Stimulated activated effector memory CD8-positive, alpha-beta T cell treated with anti-CD3 and anti-CD28 coated beads, Interleukin-12 subunit alpha, Interleukin-12 subunit beta, amount 100 ng/mL, for 72 hours (primary cell): ENCODE data around the gene LLGL2.
"Not testable (repeated sequence)": the region's sequence is repeated elsewhere in the genome, so short reads cannot be mapped to it uniquely, and the experiment has no call there.

ENCODE experiments used
- ATAC-seq: fragments of 150-1000 bp; cut with Tn5 transposase; 2 replicates; pipeline ENCODE4 v1.10.0; 2021
- DNase-seq, 2 donors: peaks; one replicate each; pipeline ENCODE4 v3.0.0; 2021 to 2022; ENCODE audit warnings: low spot score in 2 of 2
- H3K27ac Mint-ChIP-seq: one replicate; pipeline ENCODE4 v1.8.0; 2022; ENCODE audit warnings: mild to moderate bottlenecking, mixed read lengths
- H3K36me3 Mint-ChIP-seq: one replicate; pipeline ENCODE4 v1.8.0; 2022; ENCODE audit warnings: mild to moderate bottlenecking, mixed read lengths
- H3K4me1 Mint-ChIP-seq: one replicate; pipeline ENCODE4 v1.8.0; 2022; ENCODE audit warnings: mixed read lengths
- H3K4me3 Mint-ChIP-seq: one replicate; pipeline ENCODE4 v1.8.0; 2022; ENCODE audit warnings: mild to moderate bottlenecking, mixed read lengths
- H3K9me3 Mint-ChIP-seq: one replicate; pipeline ENCODE4 v1.8.0; 2022; ENCODE audit warnings: mixed read lengths

Gene LLGL2, protein sequence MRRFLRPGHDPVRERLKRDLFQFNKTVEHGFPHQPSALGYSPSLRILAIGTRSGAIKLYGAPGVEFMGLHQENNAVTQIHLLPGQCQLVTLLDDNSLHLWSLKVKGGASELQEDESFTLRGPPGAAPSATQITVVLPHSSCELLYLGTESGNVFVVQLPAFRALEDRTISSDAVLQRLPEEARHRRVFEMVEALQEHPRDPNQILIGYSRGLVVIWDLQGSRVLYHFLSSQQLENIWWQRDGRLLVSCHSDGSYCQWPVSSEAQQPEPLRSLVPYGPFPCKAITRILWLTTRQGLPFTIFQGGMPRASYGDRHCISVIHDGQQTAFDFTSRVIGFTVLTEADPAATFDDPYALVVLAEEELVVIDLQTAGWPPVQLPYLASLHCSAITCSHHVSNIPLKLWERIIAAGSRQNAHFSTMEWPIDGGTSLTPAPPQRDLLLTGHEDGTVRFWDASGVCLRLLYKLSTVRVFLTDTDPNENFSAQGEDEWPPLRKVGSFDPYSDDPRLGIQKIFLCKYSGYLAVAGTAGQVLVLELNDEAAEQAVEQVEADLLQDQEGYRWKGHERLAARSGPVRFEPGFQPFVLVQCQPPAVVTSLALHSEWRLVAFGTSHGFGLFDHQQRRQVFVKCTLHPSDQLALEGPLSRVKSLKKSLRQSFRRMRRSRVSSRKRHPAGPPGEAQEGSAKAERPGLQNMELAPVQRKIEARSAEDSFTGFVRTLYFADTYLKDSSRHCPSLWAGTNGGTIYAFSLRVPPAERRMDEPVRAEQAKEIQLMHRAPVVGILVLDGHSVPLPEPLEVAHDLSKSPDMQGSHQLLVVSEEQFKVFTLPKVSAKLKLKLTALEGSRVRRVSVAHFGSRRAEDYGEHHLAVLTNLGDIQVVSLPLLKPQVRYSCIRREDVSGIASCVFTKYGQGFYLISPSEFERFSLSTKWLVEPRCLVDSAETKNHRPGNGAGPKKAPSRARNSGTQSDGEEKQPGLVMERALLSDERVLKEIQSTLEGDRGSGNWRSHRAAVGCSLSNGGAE

DNA sequence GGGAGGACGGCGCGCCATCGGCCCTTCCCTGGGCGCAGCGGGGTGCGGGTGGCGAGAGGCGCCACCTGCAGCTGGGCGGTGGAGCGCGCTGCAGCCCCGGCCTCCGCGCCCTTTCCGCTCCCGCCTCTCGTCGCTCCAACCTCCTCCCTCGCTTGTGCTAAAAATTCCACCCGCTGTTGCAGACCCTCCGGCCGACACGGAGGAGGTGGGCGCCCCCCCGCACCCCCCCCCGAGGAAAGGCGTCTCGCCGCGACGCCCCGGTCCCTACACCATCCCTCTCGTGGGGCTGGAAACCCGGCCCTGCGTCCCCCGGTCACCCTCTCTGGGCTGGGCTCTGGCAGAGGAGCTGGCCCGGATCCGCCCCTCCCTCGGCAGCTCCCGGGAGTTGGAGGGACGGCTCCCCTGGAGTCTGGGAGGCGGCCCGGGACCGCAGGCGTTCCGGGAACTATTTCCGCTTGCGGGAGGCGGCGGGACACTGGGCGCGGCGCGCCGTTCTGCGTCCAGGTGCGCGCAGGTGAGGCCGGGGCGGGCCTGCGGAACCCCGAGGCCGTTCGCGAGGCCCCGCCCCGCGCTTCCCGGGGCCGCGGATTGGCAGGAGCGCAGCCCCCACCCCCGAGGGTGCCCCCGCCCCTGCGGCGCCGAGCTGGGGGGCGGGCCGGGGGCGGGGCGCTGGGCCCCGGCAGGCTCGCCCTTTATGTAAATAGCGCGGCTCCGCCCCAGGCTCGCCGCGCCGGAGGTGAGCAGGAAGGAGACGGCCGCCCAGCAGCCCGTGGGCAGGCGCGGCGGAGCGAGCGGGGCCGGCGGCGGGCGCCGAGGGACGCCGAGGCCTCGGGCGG lies at the start of gene LLGL2:
TSS of gene LLGL2 (plus strand) at position 728 of the 836 bp plus-strand sequence. CDS start 17,730 bp downstream, outside the sequence.
- Mint-ChIP-seq H3K36me3 (peaks cover 43% of the 10 kb centered on the region), H3K9me3 (no peaks in the 10 kb centered on the region), H3K27ac (no peak within 1 kb of the TSS), H3K4me1 (peaks cover 9% of the 10 kb centered on the region), H3K4me3 (peak within 1 kb of the TSS; percentile 78)
- ATAC-seq (peak; percentile 94), DNase-seq (peak; percentile 78 to 89)

DNA sequence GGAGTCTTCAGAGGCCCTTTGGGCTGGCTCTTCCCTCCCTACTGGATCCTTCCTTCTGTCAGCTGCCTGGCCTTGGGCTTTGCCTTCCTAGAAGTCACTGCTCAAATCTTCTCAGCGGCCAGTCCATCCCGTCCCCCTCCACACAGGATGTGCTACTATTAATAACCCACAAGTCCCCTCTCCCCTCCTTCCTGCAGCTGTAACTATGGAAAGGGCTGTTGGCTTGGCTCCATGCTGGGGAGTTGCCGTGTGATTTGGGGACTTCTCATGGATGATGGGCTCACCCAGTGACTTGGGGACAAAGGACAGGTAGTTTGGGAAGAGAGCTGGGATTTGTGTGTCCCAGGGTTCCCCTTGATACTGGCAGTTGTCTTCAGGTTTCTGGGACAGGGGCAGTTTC lies 49.6 kb upstream of the LLGL2 start:
- H3K36me3 Mint-ChIP-seq, result peaks cover 13% of the 10 kb centered on the region

DNA sequence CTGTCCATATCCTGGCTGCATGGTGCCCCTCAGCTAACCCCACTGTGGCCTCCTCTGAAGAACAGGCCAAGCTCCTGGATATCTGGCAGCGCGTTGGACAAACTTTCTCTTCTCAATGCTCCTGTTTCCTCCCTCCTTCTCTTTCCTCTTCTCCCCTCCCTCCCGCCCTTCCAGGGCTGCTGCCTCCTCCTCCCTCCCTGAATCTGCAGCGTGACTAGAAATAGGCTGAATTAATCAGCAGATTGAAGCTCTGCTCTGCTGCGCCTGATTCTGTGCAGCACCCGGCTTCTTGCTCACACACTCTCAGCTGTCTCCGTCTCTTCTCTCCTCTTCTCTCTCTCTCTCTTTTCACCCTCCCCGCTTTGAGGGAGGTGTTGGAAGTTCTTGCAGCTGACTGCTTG lies 49.2 kb upstream of the LLGL2 start:
- no peak overlapping the region for H3K4me3 Mint-ChIP-seq
- H3K9me3 Mint-ChIP-seq, result no peaks in the 10 kb centered on the region
- H3K27ac Mint-ChIP-seq, result peak overlapping the region; percentile 89
- H3K36me3 Mint-ChIP-seq, result peaks cover 13% of the 10 kb centered on the region
- ATAC-seq (no peak), DNase-seq (no peak)
- H3K4me1 Mint-ChIP-seq, result peaks cover 15% of the 10 kb centered on the region

More for the DNA sequence above, 49.6 kb upstream of the LLGL2 start:
- DNase-seq (no peak), ATAC-seq (no peak)
- peak overlapping the region; percentile 89 for H3K27ac Mint-ChIP-seq
- peaks cover 11% of the 10 kb centered on the region for H3K4me1 Mint-ChIP-seq
- no peak overlapping the region for H3K4me3 Mint-ChIP-seq
- no peaks in the 10 kb centered on the region for H3K9me3 Mint-ChIP-seq

DNA sequence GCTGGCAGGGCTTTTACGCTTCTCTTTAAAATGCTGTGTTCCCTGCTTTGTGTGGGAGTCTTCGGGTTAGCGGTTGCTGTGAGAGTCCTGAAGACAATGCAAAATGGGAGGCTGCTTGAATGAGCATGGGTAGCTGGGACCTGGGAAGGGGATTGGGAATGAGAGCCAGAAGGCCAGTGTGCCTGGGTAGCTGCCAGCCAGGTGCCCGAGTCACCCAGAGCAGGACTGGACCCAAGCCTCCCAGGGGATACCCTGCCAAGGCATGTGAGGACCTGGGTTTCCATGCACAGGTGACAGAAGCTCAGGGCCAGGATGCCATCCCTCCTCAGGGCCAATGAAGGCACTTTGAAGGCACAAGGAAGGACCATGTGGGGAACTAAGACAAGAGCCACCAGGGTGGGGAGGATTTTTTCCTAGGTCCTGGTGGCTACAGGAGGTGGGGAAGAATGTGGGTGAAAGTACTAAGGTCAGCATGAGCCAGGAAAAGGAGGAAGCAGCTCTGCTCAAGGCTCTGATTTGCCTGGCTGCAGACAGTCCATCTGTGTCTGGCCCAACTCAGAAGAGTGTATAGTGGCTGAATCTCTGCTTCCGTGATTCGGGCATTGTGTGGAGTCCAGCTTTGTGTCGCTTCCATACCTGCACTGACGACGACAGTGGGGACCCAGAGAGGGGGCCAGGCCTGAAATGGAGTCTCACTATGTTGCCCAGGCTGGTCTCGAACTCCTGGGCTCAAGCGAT lies 48.6 kb upstream of the LLGL2 start:
- peaks cover 16% of the 10 kb centered on the region for H3K4me1 Mint-ChIP-seq
- ATAC-seq, result no peak
- H3K36me3 Mint-ChIP-seq, result peaks cover 13% of the 10 kb centered on the region
- DNase-seq, result no peak
- H3K27ac Mint-ChIP-seq, result peak overlapping the region; percentile 89
- no peak overlapping the region for H3K4me3 Mint-ChIP-seq
- no peaks in the 10 kb centered on the region for H3K9me3 Mint-ChIP-seq

DNA sequence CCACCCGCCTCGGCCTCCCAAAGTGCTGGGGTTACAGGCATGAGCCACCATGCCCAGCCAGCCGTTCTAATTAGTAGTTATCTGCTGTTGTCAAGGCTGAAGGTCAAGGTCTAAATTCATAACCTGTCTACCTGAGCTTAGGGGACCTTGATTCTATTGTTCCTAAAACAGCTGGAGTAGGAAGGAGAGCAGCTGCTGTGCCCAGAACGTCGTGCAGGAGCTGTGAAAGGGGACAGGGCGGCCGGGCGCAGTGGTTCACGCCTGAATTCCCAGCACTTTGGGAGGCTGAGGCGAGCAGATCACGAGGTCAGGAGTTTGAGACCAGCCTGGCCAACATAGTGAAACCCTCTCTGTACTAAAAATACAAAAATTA lies 48.0 kb upstream of the LLGL2 start:
- Mint-ChIP-seq H3K4me1 (peaks cover 16% of the 10 kb centered on the region), H3K36me3 (peaks cover 13% of the 10 kb centered on the region)
- DNase-seq, H3K27ac Mint-ChIP-seq, H3K4me3 Mint-ChIP-seq, H3K9me3 Mint-ChIP-seq, ATAC-seq: not testable (repeated sequence)

DNA sequence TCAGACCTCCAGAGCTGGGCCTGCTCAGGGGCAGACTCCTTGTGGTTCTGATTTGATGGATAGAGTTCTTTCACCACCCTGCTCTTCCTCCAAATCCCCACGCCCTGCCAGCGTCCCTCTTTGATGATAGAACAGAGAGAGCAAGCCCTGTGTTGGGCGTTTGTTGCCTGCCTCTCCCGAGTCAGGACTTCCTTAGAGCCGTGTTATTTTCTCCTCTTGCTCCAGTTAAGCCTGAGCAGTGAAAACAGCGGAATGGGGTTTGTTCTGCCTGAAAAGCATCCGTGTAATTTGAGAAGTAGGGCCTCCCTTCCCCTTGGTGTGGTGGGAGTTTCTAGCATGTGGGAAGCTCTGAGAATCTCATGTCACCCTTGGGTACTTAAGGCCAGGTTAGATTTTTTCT lies 47.0 kb upstream of the LLGL2 start:
- Mint-ChIP-seq H3K9me3 (no peaks in the 10 kb centered on the region), H3K27ac (no peak overlapping the region), H3K4me3 (no peak overlapping the region), H3K4me1 (peaks cover 16% of the 10 kb centered on the region), H3K36me3 (peaks cover 8% of the 10 kb centered on the region)
- DNase-seq (no peak), ATAC-seq (no peak)

DNA sequence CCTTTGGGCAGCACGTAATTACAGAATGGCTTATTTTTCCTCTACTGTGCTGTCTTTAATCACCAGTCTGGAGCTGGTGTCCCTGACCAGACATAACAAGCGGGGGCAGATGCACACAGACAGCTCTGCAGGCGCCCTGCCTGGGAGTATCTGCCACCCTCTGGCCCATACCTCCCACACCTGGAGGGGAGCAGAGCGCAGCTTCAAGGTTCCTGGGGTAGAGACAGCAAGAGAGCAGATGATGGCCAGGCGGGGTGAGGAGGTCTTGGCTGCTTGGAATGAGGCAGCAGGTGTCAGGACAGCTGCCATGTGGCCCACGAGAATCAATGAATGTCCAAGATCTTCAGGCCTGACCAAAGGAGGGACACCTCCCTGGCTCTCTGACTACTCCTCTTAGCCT lies 45.2 kb upstream of the LLGL2 start:
- Mint-ChIP-seq H3K36me3 (peaks cover 5% of the 10 kb centered on the region), H3K9me3 (no peaks in the 10 kb centered on the region), H3K4me3 (no peak overlapping the region), H3K4me1 (peaks cover 16% of the 10 kb centered on the region), H3K27ac (peak overlapping the region; percentile 85)
- DNase-seq (no peak), ATAC-seq (no peak)

DNA sequence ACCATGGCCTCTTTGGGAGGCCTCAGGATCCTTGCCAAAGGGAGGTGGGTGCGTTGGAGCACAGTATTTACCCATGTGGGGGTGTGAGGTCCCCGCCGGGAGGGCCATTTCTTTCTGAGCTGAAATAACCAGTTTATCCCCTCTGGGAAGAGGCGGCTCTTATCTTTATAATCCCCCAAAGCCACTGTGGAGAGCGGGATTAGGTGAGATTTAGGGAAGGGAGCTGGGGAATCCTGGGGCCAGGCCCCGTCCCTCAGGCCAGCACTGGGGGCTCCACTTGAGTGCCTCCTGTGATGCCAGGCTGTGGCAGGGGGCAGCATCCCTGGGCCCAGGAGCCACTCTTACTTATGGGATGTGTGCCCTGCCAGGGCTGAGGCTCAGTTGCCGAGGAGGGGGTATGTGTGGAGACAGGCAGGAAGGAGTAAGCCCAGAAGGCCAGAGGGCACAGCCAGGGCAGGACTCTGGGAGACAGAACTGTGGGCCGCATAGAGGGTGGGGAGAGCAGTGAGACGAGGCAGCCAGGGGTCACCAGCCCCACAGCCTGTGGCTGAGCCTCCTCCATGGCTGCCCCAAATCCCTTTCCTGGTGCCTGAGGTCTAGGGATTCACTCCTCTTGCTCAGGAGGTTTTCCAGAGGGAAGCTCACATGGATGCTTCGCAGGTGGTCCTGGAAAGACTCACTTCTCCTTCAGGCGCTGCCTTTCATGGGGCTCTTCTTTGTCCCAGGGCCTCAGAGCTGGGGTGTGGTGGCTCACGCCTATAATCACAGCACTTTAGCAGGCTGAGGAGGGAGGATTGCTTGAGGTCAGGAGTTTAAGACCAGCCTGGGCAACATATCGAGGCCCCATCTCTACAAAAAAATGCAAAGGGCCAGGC lies 44.1 kb upstream of the LLGL2 start:
- ATAC-seq (no peak), DNase-seq (peak in 1 of 2 donors; percentile 45)
- no peaks in the 10 kb centered on the region for H3K9me3 Mint-ChIP-seq
- H3K36me3 Mint-ChIP-seq, result peaks cover under 1% of the 10 kb centered on the region
- H3K4me1 Mint-ChIP-seq, result peaks cover 20% of the 10 kb centered on the region
- H3K4me3 Mint-ChIP-seq, result no peak overlapping the region
- H3K27ac Mint-ChIP-seq, result peak overlapping the region; percentile 85

DNA sequence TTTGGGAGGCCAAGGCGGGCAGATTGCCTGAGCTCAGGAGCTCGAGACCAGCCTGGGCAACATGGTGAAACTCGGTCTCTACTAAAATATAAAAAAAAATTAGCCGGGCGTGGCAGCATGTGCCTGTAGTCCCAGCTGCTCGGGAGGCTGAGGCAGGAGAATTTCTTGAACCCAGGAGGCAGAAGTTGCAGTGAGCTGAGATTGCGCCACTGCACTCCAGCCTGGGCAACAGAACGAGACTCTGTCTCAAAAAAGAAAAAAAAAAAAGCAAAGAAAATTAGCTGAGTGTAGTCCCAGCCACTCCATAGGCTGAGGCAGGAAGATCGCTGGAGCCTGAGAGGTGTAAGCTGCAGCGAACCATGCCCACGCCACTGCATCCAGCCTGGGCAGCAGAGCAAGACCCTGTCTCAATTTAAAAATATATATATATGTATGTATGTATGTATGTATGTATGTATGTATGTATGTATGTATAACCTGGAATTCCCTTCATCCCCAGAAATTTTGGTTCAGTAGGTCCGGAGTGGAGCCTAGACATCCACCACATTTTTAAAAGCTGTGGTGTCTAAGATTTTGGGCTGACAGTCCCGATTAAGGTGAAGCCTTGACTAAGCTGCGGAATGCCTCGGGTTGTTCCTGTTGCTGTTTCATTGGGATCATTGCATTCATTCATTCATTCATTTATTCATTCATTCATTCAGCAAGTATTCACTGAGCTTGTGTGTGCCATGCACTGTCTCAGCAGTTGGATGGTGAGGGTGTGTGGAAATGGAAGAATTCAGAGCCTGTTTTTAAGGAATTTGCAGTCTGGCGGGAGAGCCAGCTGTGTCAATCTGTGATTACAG lies 43.2 kb upstream of the LLGL2 start:
- Mint-ChIP-seq H3K27ac (peak overlapping the region; percentile 69), H3K9me3 (no peaks in the 10 kb centered on the region)
- no peak for ATAC-seq

DNA sequence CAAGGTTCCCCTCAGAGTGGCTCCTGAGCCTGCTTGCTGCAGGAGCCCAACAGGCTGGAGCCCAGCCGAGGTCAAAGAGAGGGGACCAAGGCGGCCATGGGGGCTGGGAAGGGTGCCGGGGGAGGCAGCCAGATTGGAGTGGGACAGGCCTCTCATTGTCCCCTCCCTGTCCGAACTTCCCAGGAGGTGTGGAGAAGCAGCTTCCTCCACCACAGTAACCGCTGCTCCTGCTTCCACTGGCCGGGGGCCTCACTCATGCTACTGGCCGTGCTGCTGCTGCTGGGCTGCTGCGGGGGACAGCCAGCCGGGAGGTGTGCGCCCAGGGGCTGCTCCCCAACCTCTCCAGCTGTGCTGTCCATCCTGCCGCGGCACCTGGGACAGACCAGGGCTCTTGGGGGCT lies 39.8 kb upstream of the LLGL2 start:
- DNase-seq (no peak), ATAC-seq (no peak)
- peak overlapping the region; percentile 99 for H3K27ac Mint-ChIP-seq
- peaks cover 39% of the 10 kb centered on the region for H3K4me1 Mint-ChIP-seq
- no peaks in the 10 kb centered on the region for H3K9me3 Mint-ChIP-seq
- H3K4me3 Mint-ChIP-seq, result no peak overlapping the region
- no peaks in the 10 kb centered on the region for H3K36me3 Mint-ChIP-seq

More for the DNA sequence above, 43.2 kb upstream of the LLGL2 start:
- Mint-ChIP-seq H3K4me1 (peaks cover 26% of the 10 kb centered on the region), H3K4me3 (no peak overlapping the region), H3K36me3 (no peaks in the 10 kb centered on the region)
- no peak for DNase-seq

DNA sequence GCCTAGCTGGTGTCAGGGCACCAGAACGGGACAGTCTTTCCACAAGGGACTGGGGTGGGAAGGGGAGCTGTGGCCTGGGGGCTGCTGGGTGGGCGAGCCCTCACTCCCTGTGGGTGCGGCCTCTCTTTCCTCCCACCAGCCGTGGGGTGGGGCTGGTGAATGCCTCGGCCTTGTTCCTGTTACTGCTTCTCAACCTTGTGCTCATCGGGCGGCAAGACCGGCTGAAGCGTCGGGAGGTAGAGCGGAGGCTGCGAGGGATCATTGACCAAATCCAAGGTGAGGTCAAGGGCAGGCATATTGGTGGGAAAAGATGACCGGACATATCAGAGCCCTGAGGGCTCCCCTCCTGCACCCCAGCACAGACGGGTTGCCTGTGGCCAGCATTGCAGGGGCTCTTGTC lies 39.3 kb upstream of the LLGL2 start:
- Mint-ChIP-seq H3K4me1 (peaks cover 34% of the 10 kb centered on the region), H3K4me3 (peak overlapping the region; percentile 67), H3K9me3 (no peaks in the 10 kb centered on the region)

DNA sequence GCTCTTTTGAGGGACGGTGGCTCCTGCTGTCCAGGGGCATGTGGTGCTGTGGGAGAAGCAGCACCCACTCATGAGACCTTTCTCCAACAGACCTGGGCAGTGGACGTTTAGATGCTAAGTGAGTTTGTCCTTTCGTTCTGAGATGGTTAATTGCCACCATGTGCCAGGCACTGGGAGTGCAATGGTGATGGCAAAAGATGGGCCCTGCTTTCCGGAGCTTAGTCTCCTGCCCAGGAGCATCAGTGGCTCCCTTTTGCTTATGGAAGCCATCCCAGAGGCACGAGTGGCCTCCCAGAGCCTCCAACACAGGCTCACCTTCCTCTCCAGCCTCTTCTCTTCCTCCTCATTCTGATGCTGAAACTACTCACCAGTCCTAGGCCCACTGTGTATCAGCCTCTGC lies 38.5 kb upstream of the LLGL2 start:
- no peak for DNase-seq
- Mint-ChIP-seq H3K4me3 (peak overlapping the region; percentile 67), H3K27ac (peak overlapping the region; percentile 99), H3K4me1 (peaks cover 32% of the 10 kb centered on the region), H3K9me3 (no peaks in the 10 kb centered on the region), H3K36me3 (no peaks in the 10 kb centered on the region)
- no peak for ATAC-seq

More for the DNA sequence above, 39.3 kb upstream of the LLGL2 start:
- Mint-ChIP-seq H3K27ac (peak overlapping the region; percentile 99), H3K36me3 (no peaks in the 10 kb centered on the region)
- DNase-seq (no peak), ATAC-seq (no peak)
